K562 (cell line): Measurements from ENCODE around the gene LDB2. TPM values are rescaled to one million over a fixed set of nuclear protein-coding genes. Genes with fewer than 3 reads are reported as not detected.

Experiments used
- ATAC-seq: fragments of 200-7000 bp; cut with Tn5 transposase; 3 replicates; pipeline ENCODE4 v1.9.1; 2020; ENCODE audit warnings: moderate library complexity
- BruUV-seq: library from RNA; stranded (reverse); fragments of 400-500 nt; replicated peaks from 2 replicates; lab custom pipeline; 2021; lab: Mats Ljungman, UMichigan
- CTCF ChIA-PET: fragments of 300-600 bp; formaldehyde crosslinking; extraction: SDS; loops from one replicate; lab custom pipeline; 2021; ENCODE audit warnings: low intra/inter-chr PET ratio; lab: Yijun Ruan, JAX
- POLR2A ChIA-PET: fragments of 300-600, 350-650 bp; sonication (Branson Sonifier 250); formaldehyde crosslinking; extraction: SDS; loops from one replicate; lab custom pipeline; 2021; ENCODE audit warnings: antibody characterized with exemption, inconsistent platforms; lab: Yijun Ruan, JAX
- DNase-seq, 4 experiments: peaks; one replicate each; pipeline versions ENCODE4 v3.0.0 to v3.0.0-alpha.2; 2011 to 2018; ENCODE audit warnings: low spot score in 3 of 4, mixed read lengths in 3 of 4; ENCODE audit errors: extremely low read depth in 1 of 4
- FAIRE-seq: peaks from 2 replicates; lab custom pipeline; 2011; peaks lifted over from hg19 to GRCh38; lab: Jason Lieb, UNC
- H2AFZ ChIP-seq: 2 replicates; pipeline ENCODE4 v1.6.0; 2011; ENCODE audit warnings: low read depth, low read length, control low read depth, inconsistent platforms
- H3K27ac ChIP-seq: fragments of 200-600 bp; 3 replicates; pipeline ENCODE4 v1.8.0; 2011; ENCODE audit warnings: low read depth, mild to moderate bottlenecking, control low read depth, inconsistent platforms, low read length, moderate library complexity, mixed read lengths; ENCODE audit errors: extremely low read depth
- H3K27me3 ChIP-seq, 2 experiments: fragments of 300-600 bp in 1 of 2; 2 replicates in 1 of 2; 3 replicates in 1 of 2; pipeline versions ENCODE4 v1.6.0 to v1.8.0; 2011; ENCODE audit warnings: inconsistent platforms in 2 of 2, low read length in 2 of 2, mild to moderate bottlenecking in 1 of 2, mixed read lengths in 1 of 2, moderate library complexity in 1 of 2; ENCODE audit not compliant: control insufficient read depth in 2 of 2, insufficient read depth in 2 of 2
- H3K36me3 ChIP-seq: fragments of 300-600 bp; 3 replicates; pipeline ENCODE4 v1.8.0; 2011; ENCODE audit warnings: mild to moderate bottlenecking, low read length, inconsistent platforms; ENCODE audit not compliant: control insufficient read depth, insufficient read depth
- H3K4me1 ChIP-seq, 2 experiments: fragments of 200-600 bp in 1 of 2; replicated peaks in 1 of 2; 2 replicates in 1 of 2; 3 replicates in 1 of 2; pipeline versions ENCODE4 v1.5.1 to v1.8.0; 2011; ENCODE audit warnings: inconsistent platforms in 2 of 2, low read length in 2 of 2, mild to moderate bottlenecking in 1 of 2, mixed read lengths in 1 of 2, moderate library complexity in 1 of 2; ENCODE audit not compliant: control insufficient read depth in 2 of 2, insufficient read depth in 2 of 2
- H3K4me2 ChIP-seq: 2 replicates; pipeline ENCODE4 v1.6.1; 2011; ENCODE audit warnings: low read length, control low read depth, inconsistent platforms, mixed read lengths; ENCODE audit not compliant: insufficient read depth
- H3K4me3 ChIP-seq: fragments of 200-600 bp; sonication (generic), shearing (Covaris generic); 2 replicates; pipeline ENCODE4 v1.5.1; 2016; ENCODE audit warnings: control low read depth, inconsistent platforms
- H3K79me2 ChIP-seq: fragments of 200-600 bp; 3 replicates; pipeline ENCODE4 v1.8.0; 2011; ENCODE audit warnings: low read length, inconsistent platforms; ENCODE audit not compliant: control insufficient read depth, insufficient read depth
- H3K9ac ChIP-seq, 2 experiments: 2 replicates each; pipeline versions ENCODE4 v1.6.0 to v1.6.1; 2011; ENCODE audit warnings: low read depth in 2 of 2, low read length in 2 of 2, control low read depth in 1 of 2, inconsistent platforms in 1 of 2, mild to moderate bottlenecking in 1 of 2, mixed read lengths in 1 of 2; ENCODE audit not compliant: insufficient read depth in 1 of 2
- H3K9me1 ChIP-seq: one replicate; pipeline ENCODE4 v1.6.0; 2011; ENCODE audit warnings: inconsistent platforms, mild to moderate bottlenecking, low read length, moderate library complexity; ENCODE audit not compliant: control insufficient read depth, insufficient read depth
- H3K9me3 ChIP-seq: replicated peaks from 2 replicates; pipeline ENCODE4 v1.5.1; 2011; ENCODE audit warnings: low read depth, low read length, inconsistent platforms; ENCODE audit not compliant: control insufficient read depth, insufficient read depth
- H4K20me1 ChIP-seq: replicated peaks from 2 replicates; pipeline ENCODE4 v1.6.1; 2011; ENCODE audit warnings: low read length, inconsistent platforms, mixed read lengths; ENCODE audit not compliant: control insufficient read depth, insufficient read depth
- BCOR ChIP-seq: fragments of 450-650 bp; IDR thresholded peaks from 2 replicates; pipeline ENCODE4 v1.6.1; 2016
- FOXK2 ChIP-seq, 2 experiments: fragments of 450-650 bp; IDR thresholded peaks in 1 of 2; conservative IDR thresholded peaks in 1 of 2; 2 replicates each; pipeline ENCODE4 v1.6.1; 2016; ENCODE audit warnings: low read depth in 2 of 2, mild to moderate bottlenecking in 1 of 2
- FOXP1 ChIP-seq: sonication (generic); formaldehyde crosslinking; IDR thresholded peaks from 2 replicates; pipeline ENCODE4 v1.8.0; 2022; ENCODE audit warnings: mild to moderate bottlenecking, missing genetic modification reagents
- HDAC8 ChIP-seq: fragments of 450-650 bp; IDR thresholded peaks from 2 replicates; pipeline ENCODE4 v1.6.1; 2016; ENCODE audit warnings: mild to moderate bottlenecking, missing genetic modification characterization, moderate library complexity, missing compliant biosample characterization
- HDGF ChIP-seq: fragments of 450-650 bp; IDR thresholded peaks from 2 replicates; pipeline ENCODE4 v1.6.1; 2016
- MCM5 ChIP-seq: fragments of 450-650 bp; IDR thresholded peaks from 2 replicates; pipeline ENCODE4 v1.6.1; 2016; ENCODE audit warnings: low read depth
- MCM7 ChIP-seq, 2 experiments: fragments of 450-650 bp; IDR thresholded peaks; 2 replicates each; pipeline ENCODE4 v1.6.1; 2016 to 2018
- NEUROD1 ChIP-seq: fragments of 150-350 bp; IDR thresholded peaks from 2 replicates; pipeline ENCODE4 v1.6.1; 2014; ENCODE audit warnings: borderline replicate concordance, low read length, low read depth; ENCODE audit not compliant: partially characterized antibody
- NFE2L1 ChIP-seq: fragments of 450-650 bp; IDR thresholded peaks from 2 replicates; pipeline ENCODE4 v1.6.1; 2016; ENCODE audit warnings: missing genetic modification characterization, low read depth, mild to moderate bottlenecking, missing compliant biosample characterization, moderate library complexity, borderline replicate concordance
- ZNF165 ChIP-seq: fragments of 250-450 bp; sonication (Bioruptor Pico); IDR thresholded peaks from 2 replicates; pipeline ENCODE4 v1.4.0; 2020; ENCODE audit warnings: borderline replicate concordance
- ZNF507 ChIP-seq: conservative IDR thresholded peaks from 2 replicates; pipeline ENCODE4 v1.6.1; 2017; ENCODE audit warnings: missing genetic modification characterization, missing compliant biosample characterization
- WGBS: fragments of 100-300 bp; shearing (Covaris generic); methylation state at CpG from one replicate; pipeline ENCODE4 v1.1.6; 2016; ENCODE audit warnings: low coverage, mixed read lengths; ENCODE audit not compliant: insufficient coverage; ENCODE audit errors: missing lambda C conversion rate; 5-methylcytosine and 5-hydroxymethylcytosine counted together
- in situ Hi-C: fragments of 300-500 bp; cut with MboI; formaldehyde crosslinking; loops from 4 replicates; pipeline ENCODE4 v1.15.0; 2018; ENCODE audit warnings: inconsistent platforms, mixed read lengths
- intact Hi-C: fragments of 100-400 bp; cut with micrococcal nuclease; formaldehyde crosslinking; loops from 2 replicates; pipeline ENCODE4 v1.14.2; 2022
- polyA plus RNA-seq, 8 experiments: library from polyadenylated mRNA; depleted of rRNA in 4 of 8; stranded (reverse) in 5 of 8; unstranded in 3 of 8; fragments of >200 nt; fragmentation: Nextera tagmentation in 2 of 8; fragmentation: Illumina TruSeq in 1 of 8; extraction: Ambion mirVana in 2 of 8; extraction: Trizol in 1 of 8; gene quantifications; 2 replicates each; pipeline versions ENCODE4 v1.2.1 to v1.2.3, GENCODE V29; 2011 to 2014; ENCODE audit warnings: inconsistent platforms in 1 of 8, missing spikeins in 1 of 8
- total RNA-seq, 7 experiments: library from RNA; depleted of rRNA in 6 of 7; stranded (reverse); fragments of >200 nt in 6 of 7; fragmentation: Illumina TruSeq in 2 of 7; extraction: Trizol in 2 of 7; gene quantifications; 2 replicates each; pipeline versions ENCODE4 v1.2.1 to v1.2.3, GENCODE V29; 2011 to 2021; ENCODE audit warnings: low replicate concordance in 1 of 7
- TF ChIP-seq, protein P1 (sequence below): fragments of 450-650 bp; conservative IDR thresholded peaks from 2 replicates; pipeline ENCODE4 v1.6.1; 2016; ENCODE audit warnings: missing genetic modification characterization, low read depth, mild to moderate bottlenecking, missing compliant biosample characterization, moderate library complexity
- TF ChIP-seq, protein P2 (sequence below): fragments of 250-450 bp; sonication (Bioruptor Pico); IDR thresholded peaks from 2 replicates; pipeline ENCODE4 v1.8.0; 2022; ENCODE audit warnings: moderate library complexity, mild to moderate bottlenecking, inconsistent platforms

LDB2 gene
- total and polyA plus RNA-seq, 9 of the 15 experiments (the other 6 are each of a cell fraction or from before 2014, with no cell fraction given): 0.10 to 0.20 TPM; not detected in 7

- TF ChIP-seq BCOR: no peak
Observed at GRCh38 chr4:16745887-16746286, 152.6 kb downstream of the LDB2 start (continued).

- Histone ChIP-seq H3K79me2 (no peaks in the 10 kb centered on the region), H3K4me3 (no peak overlapping the region), H4K20me1 (no peaks in the 10 kb centered on the region), H3K4me2 (no peak overlapping the region), H3K27ac (no peak overlapping the region), H3K9me1 (no peaks in the 10 kb centered on the region), H3K4me1 (no peaks in the 10 kb centered on the region), H3K9ac (no peak overlapping the region), H3K36me3 (no peaks in the 10 kb centered on the region), H3K27me3 (no peaks in the 10 kb centered on the region), H3K9me3 (no peaks in the 10 kb centered on the region), H2AFZ (no peak overlapping the region)
- intact Hi-C loops: no loop called here
- ATAC-seq: no peak
- no peak for FAIRE-seq
- DNase-seq: no peak
- in situ Hi-C loops: no loop called here
- POLR2A ChIA-PET: no interaction called here
- no TSS peak for BruUV-seq
- TF ChIP-seq FOXP1 (CRISPR knock-in tag): no peak
- TF ChIP-seq NEUROD1: no peak
- TF ChIP-seq ZNF507 (tag): no peak
- no peak for TF ChIP-seq NFE2L1 (tag)
- TF ChIP-seq, protein P1, sequence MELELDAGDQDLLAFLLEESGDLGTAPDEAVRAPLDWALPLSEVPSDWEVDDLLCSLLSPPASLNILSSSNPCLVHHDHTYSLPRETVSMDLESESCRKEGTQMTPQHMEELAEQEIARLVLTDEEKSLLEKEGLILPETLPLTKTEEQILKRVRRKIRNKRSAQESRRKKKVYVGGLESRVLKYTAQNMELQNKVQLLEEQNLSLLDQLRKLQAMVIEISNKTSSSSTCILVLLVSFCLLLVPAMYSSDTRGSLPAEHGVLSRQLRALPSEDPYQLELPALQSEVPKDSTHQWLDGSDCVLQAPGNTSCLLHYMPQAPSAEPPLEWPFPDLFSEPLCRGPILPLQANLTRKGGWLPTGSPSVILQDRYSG (tag): no peak
- TF ChIP-seq HDGF: no peak
- TF ChIP-seq MCM5: no peak
- TF ChIP-seq ZNF165: no peak
- no peak for TF ChIP-seq HDAC8 (tag)
- TF ChIP-seq, protein P2, sequence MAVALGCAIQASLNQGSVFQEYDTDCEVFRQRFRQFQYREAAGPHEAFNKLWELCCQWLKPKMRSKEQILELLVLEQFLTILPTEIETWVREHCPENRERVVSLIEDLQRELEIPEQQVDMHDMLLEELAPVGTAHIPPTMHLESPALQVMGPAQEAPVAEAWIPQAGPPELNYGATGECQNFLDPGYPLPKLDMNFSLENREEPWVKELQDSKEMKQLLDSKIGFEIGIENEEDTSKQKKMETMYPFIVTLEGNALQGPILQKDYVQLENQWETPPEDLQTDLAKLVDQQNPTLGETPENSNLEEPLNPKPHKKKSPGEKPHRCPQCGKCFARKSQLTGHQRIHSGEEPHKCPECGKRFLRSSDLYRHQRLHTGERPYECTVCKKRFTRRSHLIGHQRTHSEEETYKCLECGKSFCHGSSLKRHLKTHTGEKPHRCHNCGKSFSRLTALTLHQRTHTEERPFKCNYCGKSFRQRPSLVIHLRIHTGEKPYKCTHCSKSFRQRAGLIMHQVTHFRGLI (CRISPR knock-in tag): no peak
- no peak for TF ChIP-seq MCM7 (IDR thresholded peaks at IDR 0.05)
- TF ChIP-seq FOXK2 (conservative IDR thresholded peaks at IDR 0.05 in 1 of 2, IDR thresholded peaks at IDR 0.05 in 1 of 2; ENCODE audit: low read depth in 2 of 2): no peak
- CTCF ChIA-PET: no interaction called here
- WGBS: 2% methylated on average over 7 of the region's 7 CpGs
Observed at GRCh38 chr4:16745009-16745635, 153.3 kb downstream of the LDB2 start.
